Parathyroid adenoma (tissue), 2 donors: Measurements from ENCODE around the gene PDCD1LG2.

ENCODE experiments used
- H2AFZ ChIP-seq: fragments of 300-600 bp; sonication (generic); one replicate; pipeline ENCODE4 v1.7.0; 2017; ENCODE audit warnings: antibody characterized with exemption, mild to moderate bottlenecking
- H3K27ac ChIP-seq: fragments of 300-600 bp; sonication (generic); one replicate; pipeline ENCODE4 v1.7.0; 2017
- H3K27me3 ChIP-seq: fragments of 300-600 bp; sonication (generic); one replicate; pipeline ENCODE4 v1.7.0; 2017; ENCODE audit warnings: low read length; ENCODE audit not compliant: control insufficient read depth, insufficient read depth
- H3K36me3 ChIP-seq: fragments of 300-600 bp; sonication (generic); one replicate; pipeline ENCODE4 v1.7.0; 2017; ENCODE audit warnings: low read length; ENCODE audit not compliant: control insufficient read depth, insufficient read depth
- H3K4me1 ChIP-seq: fragments of 300-600 bp; sonication (generic); one replicate; pipeline ENCODE4 v1.7.0; 2017; ENCODE audit warnings: control low read depth
- H3K4me2 ChIP-seq: fragments of 300-600 bp; sonication (generic); one replicate; pipeline ENCODE4 v1.7.0; 2017; ENCODE audit warnings: low read length
- H3K4me3 ChIP-seq: fragments of 300-600 bp; sonication (generic); one replicate; pipeline ENCODE4 v1.7.0; 2017; ENCODE audit warnings: low read depth, low read length
- H3K79me2 ChIP-seq: fragments of 300-600 bp; sonication (generic); one replicate; pipeline ENCODE4 v1.7.0; 2017; ENCODE audit warnings: control low read depth
- H3K9ac ChIP-seq: fragments of 300-600 bp; sonication (generic); one replicate; pipeline ENCODE4 v1.7.0; 2017; ENCODE audit warnings: mild to moderate bottlenecking
- H3K9me3 ChIP-seq: fragments of 300-600 bp; sonication (generic); one replicate; pipeline ENCODE4 v1.7.0; 2017; ENCODE audit warnings: low read length; ENCODE audit not compliant: control insufficient read depth
- TF ChIP-seq, protein P1 (sequence below): fragments of 300-600 bp; sonication (generic); IDR thresholded peaks from one replicate; pipeline ENCODE4 v1.7.0; 2017; ENCODE audit warnings: antibody characterized with exemption, mild to moderate bottlenecking
- donor health status: primary hyperparathyroidism.

Gene PDCD1LG2

DNA sequence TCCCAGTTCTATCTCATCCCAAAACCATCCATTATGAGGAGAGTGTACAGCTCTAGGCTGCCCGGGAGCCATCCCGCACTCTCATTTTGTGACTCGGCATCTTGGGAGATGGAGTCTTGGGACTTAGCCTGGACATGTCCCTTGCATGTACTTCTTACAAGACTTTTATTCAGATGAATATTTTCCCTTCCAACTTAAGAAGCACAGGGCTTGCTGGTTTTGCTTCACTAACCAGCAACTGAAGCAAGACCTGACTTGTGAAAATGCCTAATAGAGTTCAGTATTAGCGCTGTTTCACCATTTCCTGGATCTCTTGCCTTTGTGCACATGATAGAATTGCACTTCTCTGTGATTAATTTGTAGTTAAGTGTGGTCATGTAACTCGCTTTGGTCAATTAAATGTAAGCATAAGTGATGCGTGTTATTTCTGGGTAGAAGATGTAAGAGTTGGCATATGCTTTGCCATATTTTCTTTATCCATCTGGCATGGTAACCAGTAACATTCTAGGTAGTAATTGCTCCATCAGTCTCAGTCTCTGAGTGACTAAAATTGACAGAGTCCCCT, 55.8 kb downstream of the PDCD1LG2 start:
- TF ChIP-seq, protein P1, sequence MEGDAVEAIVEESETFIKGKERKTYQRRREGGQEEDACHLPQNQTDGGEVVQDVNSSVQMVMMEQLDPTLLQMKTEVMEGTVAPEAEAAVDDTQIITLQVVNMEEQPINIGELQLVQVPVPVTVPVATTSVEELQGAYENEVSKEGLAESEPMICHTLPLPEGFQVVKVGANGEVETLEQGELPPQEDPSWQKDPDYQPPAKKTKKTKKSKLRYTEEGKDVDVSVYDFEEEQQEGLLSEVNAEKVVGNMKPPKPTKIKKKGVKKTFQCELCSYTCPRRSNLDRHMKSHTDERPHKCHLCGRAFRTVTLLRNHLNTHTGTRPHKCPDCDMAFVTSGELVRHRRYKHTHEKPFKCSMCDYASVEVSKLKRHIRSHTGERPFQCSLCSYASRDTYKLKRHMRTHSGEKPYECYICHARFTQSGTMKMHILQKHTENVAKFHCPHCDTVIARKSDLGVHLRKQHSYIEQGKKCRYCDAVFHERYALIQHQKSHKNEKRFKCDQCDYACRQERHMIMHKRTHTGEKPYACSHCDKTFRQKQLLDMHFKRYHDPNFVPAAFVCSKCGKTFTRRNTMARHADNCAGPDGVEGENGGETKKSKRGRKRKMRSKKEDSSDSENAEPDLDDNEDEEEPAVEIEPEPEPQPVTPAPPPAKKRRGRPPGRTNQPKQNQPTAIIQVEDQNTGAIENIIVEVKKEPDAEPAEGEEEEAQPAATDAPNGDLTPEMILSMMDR = no peak
- no peak overlapping the region for H3K9ac ChIP-seq
- no peak overlapping the region for H3K4me2 ChIP-seq
- H3K79me2 ChIP-seq = no peaks in the 10 kb centered on the region
- H3K27ac ChIP-seq = no peak overlapping the region
- H3K4me3 ChIP-seq = no peak overlapping the region
- no peaks in the 10 kb centered on the region for H3K27me3 ChIP-seq
- H2AFZ ChIP-seq = peak overlapping the region; percentile 72
- peaks cover 4% of the 10 kb centered on the region for H3K4me1 ChIP-seq
- no peaks in the 10 kb centered on the region for H3K36me3 ChIP-seq
- H3K9me3 ChIP-seq = no peaks in the 10 kb centered on the region

DNA sequence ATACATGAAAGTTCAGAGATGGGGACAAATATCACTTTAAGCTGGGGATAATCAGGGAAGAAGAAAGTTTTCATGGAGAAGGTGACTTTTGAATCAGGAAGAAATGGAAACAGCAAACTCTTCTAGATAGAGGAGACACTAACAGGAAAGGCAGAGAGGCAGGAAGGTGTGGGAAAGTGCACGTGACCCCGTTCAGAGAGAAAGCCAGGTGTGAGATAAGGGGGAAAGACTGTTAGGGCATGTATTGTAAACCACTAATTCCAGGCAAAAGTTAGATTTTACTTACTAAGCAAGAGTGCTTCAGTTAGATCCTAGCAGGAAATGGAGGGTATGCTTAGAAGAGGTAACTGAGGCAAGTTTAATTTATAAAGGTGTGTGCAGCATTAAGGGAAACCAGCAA, 58.5 kb downstream of the PDCD1LG2 start:
- TF ChIP-seq, protein P1 = no peak
- Histone ChIP-seq H3K9me3 (no peaks in the 10 kb centered on the region), H3K4me3 (no peak overlapping the region), H3K36me3 (no peaks in the 10 kb centered on the region), H3K79me2 (no peaks in the 10 kb centered on the region), H3K27ac (no peak overlapping the region), H2AFZ (no peak overlapping the region), H3K4me1 (peaks cover 4% of the 10 kb centered on the region), H3K9ac (no peak overlapping the region), H3K4me2 (no peak overlapping the region), H3K27me3 (no peaks in the 10 kb centered on the region)

DNA sequence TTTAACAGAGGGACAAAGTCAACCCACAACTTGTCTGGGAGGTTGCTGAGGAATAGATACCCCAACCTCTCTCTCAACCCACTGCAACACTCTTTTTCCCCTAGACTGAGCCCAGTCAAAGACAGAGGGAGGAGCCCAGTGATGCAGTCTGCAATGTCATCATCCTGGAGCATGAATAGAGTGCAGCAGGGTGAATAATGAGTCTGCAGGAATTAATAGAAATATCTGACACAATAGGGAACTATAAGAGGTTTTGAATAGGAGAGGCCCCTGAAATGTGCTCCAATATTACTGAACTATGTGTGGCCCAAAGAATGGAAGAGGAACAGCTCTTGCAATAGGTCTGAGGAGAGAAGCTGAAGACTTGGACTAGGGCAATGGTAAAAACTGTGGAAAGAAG, 59.1 kb downstream of the PDCD1LG2 start:
- no peaks in the 10 kb centered on the region for H3K27me3 ChIP-seq
- no peaks in the 10 kb centered on the region for H3K9me3 ChIP-seq
- no peaks in the 10 kb centered on the region for H3K79me2 ChIP-seq
- H3K4me1 ChIP-seq = peaks cover 4% of the 10 kb centered on the region
- H3K9ac ChIP-seq = no peak overlapping the region
- no peak overlapping the region for H2AFZ ChIP-seq
- no peak overlapping the region for H3K4me3 ChIP-seq
- H3K4me2 ChIP-seq = no peak overlapping the region
- H3K36me3 ChIP-seq = no peaks in the 10 kb centered on the region
- H3K27ac ChIP-seq = no peak overlapping the region
- TF ChIP-seq, protein P1 = no peak

DNA sequence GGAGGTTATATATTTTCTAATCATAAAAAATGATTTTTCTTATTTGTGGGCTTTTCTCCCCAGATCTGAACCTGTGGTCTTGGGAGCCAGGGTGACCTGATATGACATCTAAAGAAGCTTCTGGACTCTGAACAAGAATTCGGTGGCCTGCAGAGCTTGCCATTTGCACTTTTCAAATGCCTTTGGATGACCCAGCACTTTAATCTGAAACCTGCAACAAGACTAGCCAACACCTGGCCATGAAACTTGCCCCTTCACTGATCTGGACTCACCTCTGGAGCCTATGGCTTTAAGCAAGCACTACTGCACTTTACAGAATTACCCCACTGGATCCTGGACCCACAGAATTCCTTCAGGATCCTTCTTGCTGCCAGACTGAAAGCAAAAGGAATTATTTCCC, 59.6 kb downstream of the PDCD1LG2 start:
- H3K4me2 ChIP-seq = no peak overlapping the region

More for the DNA sequence above, 59.6 kb downstream of the PDCD1LG2 start:
- Histone ChIP-seq H3K27ac (no peak overlapping the region), H3K9me3 (no peaks in the 10 kb centered on the region), H3K9ac (no peak overlapping the region), H3K4me3 (no peak overlapping the region), H3K27me3 (no peaks in the 10 kb centered on the region), H3K36me3 (no peaks in the 10 kb centered on the region), H3K4me1 (peaks cover 4% of the 10 kb centered on the region), H2AFZ (no peak overlapping the region), H3K79me2 (no peaks in the 10 kb centered on the region)
- TF ChIP-seq, protein P1 = no peak
